HFFc6 (cell line): Measurements from ENCODE around the gene TEX9. TPM values are rescaled to one million over a fixed set of nuclear protein-coding genes. Genes with fewer than 3 reads are reported as not detected.

Experiments used
- DNase-seq: peaks from one replicate; pipeline ENCODE4 v3.0.0-alpha.2; 2018
- H3K27ac Mint-ChIP-seq: 2 replicates; pipeline ENCODE4 v1.8.0; 2020; ENCODE audit warnings: mild to moderate bottlenecking, mixed read lengths
- H3K27me3 Mint-ChIP-seq: 2 replicates; pipeline ENCODE4 v1.8.0; 2021; ENCODE audit warnings: mild to moderate bottlenecking, moderate library complexity, mixed read lengths; ENCODE audit not compliant: insufficient read depth
- H3K36me3 Mint-ChIP-seq: 2 replicates; pipeline ENCODE4 v1.8.0; 2021; ENCODE audit warnings: low read depth, mixed read lengths
- H3K4me1 Mint-ChIP-seq: 2 replicates; pipeline ENCODE4 v1.8.0; 2020; ENCODE audit warnings: low read depth, mixed read lengths
- H3K4me3 Mint-ChIP-seq: 2 replicates; pipeline ENCODE4 v1.8.0; 2020; ENCODE audit warnings: mild to moderate bottlenecking, moderate library complexity, mixed read lengths
- H3K9me3 Mint-ChIP-seq: 2 replicates; pipeline ENCODE4 v1.8.0; 2020; ENCODE audit warnings: mild to moderate bottlenecking, mixed read lengths
- total RNA-seq, 6 experiments: library from RNA; stranded (reverse); fragmentation: NEBNext Ultra II Directional; extraction: Animal tissue kit (Norgen Biotek cat#: 25700); gene quantifications; 2 replicates in 1 of 6; 3 replicates in 5 of 6; pipeline ENCODE4 v1.2.3, GENCODE V29; 2021
- TF ChIP-seq, protein P1 (sequence below): fragments of 200-600 bp; sonication (generic); IDR thresholded peaks from 2 replicates; pipeline ENCODE4 v1.5.0; 2021; ENCODE audit warnings: antibody characterized with exemption, mild to moderate bottlenecking

The TEX9 gene
- total RNA-seq, 6 experiments from 2014 or later = 0.81 to 1.4 (median 0.93) TPM

DNA sequence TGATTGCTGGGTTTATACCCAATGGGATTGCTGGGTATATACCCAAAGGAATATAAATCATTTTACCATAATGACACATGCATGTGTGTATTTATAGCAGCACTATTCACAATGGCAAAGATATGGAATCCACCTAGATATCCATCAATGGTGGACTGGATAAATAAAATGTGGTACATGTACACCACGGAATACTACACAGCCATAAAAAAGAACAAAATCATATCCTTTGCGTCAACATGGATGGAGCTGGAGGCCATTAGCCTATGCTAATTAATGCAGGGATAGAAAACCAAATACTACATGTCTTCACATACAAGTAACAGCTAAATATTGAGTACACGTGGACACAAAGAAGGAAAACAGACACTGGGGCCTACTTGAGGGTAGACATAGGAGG lies 77.1 kb downstream of the TEX9 start:
- no peaks in the 10 kb centered on the region for H3K9me3 Mint-ChIP-seq
- H3K27ac Mint-ChIP-seq = no peak overlapping the region
- no peaks in the 10 kb centered on the region for H3K36me3 Mint-ChIP-seq
- H3K27me3 Mint-ChIP-seq = no peaks in the 10 kb centered on the region
- no peak overlapping the region for H3K4me3 Mint-ChIP-seq
- DNase-seq = no peak
- TF ChIP-seq, protein P1, sequence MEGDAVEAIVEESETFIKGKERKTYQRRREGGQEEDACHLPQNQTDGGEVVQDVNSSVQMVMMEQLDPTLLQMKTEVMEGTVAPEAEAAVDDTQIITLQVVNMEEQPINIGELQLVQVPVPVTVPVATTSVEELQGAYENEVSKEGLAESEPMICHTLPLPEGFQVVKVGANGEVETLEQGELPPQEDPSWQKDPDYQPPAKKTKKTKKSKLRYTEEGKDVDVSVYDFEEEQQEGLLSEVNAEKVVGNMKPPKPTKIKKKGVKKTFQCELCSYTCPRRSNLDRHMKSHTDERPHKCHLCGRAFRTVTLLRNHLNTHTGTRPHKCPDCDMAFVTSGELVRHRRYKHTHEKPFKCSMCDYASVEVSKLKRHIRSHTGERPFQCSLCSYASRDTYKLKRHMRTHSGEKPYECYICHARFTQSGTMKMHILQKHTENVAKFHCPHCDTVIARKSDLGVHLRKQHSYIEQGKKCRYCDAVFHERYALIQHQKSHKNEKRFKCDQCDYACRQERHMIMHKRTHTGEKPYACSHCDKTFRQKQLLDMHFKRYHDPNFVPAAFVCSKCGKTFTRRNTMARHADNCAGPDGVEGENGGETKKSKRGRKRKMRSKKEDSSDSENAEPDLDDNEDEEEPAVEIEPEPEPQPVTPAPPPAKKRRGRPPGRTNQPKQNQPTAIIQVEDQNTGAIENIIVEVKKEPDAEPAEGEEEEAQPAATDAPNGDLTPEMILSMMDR = no peak
- no peaks in the 10 kb centered on the region for H3K4me1 Mint-ChIP-seq

DNA sequence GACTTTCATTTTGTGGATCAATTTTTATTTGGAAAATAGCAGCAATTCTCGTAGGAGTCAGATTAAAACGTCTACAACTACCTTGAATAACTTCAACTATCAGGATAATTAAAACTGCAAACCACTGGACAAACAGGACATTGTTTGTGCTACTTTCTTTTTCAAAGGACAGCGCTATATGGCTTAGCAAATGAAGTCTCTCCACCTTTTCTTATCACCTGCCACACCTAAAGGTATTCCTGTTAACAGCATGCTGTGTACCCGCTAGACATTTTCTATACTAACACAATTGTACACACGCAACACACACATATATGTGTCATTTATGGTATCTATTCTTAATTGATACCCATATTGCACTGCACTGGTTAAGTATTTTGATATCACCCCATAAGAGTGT lies 80.5 kb downstream of the TEX9 start:
- TF ChIP-seq, protein P1 = no peak
- DNase-seq = no peak
- H3K4me1 Mint-ChIP-seq = no peaks in the 10 kb centered on the region
- H3K27me3 Mint-ChIP-seq = peaks cover 1% of the 10 kb centered on the region; the same call in 1 of the 2 replicates
- no peak overlapping the region for H3K27ac Mint-ChIP-seq
- H3K4me3 Mint-ChIP-seq = no peak overlapping the region
- H3K9me3 Mint-ChIP-seq = no peaks in the 10 kb centered on the region
- H3K36me3 Mint-ChIP-seq = no peaks in the 10 kb centered on the region

DNA sequence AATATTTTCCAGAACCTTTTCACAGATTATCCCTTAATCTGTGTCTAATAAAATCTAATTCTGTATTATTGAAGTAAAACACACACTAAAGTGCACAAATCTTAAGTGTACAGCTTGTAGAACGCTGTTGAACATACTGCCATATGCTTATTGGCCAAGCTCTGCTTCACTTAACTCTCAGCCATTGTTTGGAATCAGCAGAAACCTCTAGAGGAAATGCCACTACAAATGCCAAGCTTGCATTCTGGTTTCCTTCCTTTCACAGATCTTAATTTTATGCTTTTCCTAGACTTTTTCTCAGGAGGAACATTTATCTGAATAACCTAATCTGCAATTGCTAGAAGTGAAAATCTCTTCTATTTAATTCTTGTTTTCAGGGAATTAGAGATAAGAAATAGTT lies 89.6 kb downstream of the TEX9 start:
- DNase-seq = no peak
- no peaks in the 10 kb centered on the region for H3K36me3 Mint-ChIP-seq
- TF ChIP-seq, protein P1 = no peak
- no peak overlapping the region for H3K27ac Mint-ChIP-seq
- H3K27me3 Mint-ChIP-seq = peaks cover 4% of the 10 kb centered on the region; the same call in 1 of the 2 replicates
- H3K4me3 Mint-ChIP-seq = no peak overlapping the region
- H3K4me1 Mint-ChIP-seq = no peaks in the 10 kb centered on the region
- no peaks in the 10 kb centered on the region for H3K9me3 Mint-ChIP-seq

DNA sequence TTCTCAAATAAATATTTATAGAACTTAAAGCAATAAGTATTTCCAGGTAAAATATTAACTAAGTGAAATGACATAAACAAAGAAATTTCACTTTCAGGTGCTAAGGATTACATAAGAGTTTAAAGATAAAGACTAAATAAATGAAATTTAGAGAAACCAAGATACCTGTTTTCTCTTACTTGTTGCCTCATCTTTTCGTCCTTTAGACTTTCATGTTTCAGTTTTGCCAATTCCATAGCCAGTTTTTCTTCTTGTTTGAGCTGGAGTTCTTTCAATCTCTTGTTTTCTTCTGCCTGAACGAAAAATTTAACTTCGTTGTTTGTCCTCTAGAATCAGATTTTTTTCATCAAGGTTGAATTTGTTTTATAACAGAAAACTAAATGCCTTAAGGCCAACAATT lies 91.0 kb downstream of the TEX9 start:
- Mint-ChIP-seq H3K27ac (no peak overlapping the region), H3K36me3 (no peaks in the 10 kb centered on the region), H3K27me3 (peaks cover 2% of the 10 kb centered on the region; the same call in 1 of the 2 replicates), H3K4me3 (no peak overlapping the region), H3K4me1 (no peaks in the 10 kb centered on the region), H3K9me3 (no peaks in the 10 kb centered on the region)
- TF ChIP-seq, protein P1 = no peak
- no peak for DNase-seq

DNA sequence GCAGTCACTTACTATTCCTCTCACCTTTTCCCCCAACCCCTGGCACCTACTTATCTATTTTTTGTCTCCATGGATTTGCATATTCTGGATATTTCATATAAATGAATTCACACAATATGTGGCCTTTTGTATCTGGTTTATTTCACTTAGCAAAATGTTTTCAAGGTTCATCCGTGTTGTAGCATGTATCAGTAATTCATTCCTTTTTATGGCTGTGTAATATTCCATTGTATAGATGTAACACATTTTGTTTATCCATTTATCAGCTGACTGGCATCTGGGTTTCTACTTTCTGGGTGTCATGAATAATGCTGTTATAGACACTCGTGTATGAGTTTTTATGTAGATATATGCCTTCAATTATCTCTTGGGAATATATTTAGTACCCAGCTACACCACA lies 93.9 kb downstream of the TEX9 start:
- DNase-seq = no peak
- no peaks in the 10 kb centered on the region for H3K36me3 Mint-ChIP-seq
- H3K4me1 Mint-ChIP-seq = peaks cover 3% of the 10 kb centered on the region; the same call in 1 of the 2 replicates
- TF ChIP-seq, protein P1 = no peak
- no peak overlapping the region for H3K4me3 Mint-ChIP-seq
- H3K9me3 Mint-ChIP-seq = no peaks in the 10 kb centered on the region
- H3K27me3 Mint-ChIP-seq = peaks cover 2% of the 10 kb centered on the region; the same call in 1 of the 2 replicates
- H3K27ac Mint-ChIP-seq = no peak overlapping the region

DNA sequence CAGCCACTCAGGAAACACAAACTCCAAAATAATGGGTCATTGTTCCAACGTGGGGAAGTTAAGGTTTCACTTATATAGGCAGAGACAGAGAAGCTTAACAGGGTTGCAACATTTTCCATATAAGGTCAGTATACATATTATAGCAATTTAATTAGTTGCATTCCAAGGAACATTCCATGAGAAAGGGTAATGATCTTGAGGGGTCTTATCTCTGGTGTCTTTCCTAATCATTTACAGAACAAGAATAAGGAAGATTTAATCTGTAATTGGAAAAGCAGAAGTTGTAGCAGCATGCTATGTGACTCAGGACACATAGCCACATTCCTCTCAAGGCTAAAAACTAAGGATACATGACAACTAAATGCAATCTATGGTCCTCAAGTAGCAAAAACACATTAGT lies 94.8 kb downstream of the TEX9 start:
- Mint-ChIP-seq H3K27ac (no peak overlapping the region), H3K36me3 (no peaks in the 10 kb centered on the region), H3K4me1 (peaks cover 13% of the 10 kb centered on the region), H3K9me3 (no peaks in the 10 kb centered on the region), H3K27me3 (peaks cover 2% of the 10 kb centered on the region; the same call in 1 of the 2 replicates), H3K4me3 (no peak overlapping the region)
- TF ChIP-seq, protein P1 = no peak
- no peak for DNase-seq
